ENCODE data around the gene COL1A2. TPM values are rescaled to one million over a fixed set of nuclear protein-coding genes. Genes with fewer than 3 reads are reported as not detected.

COL1A2 gene
- total and polyA plus RNA-seq, 2 of the 4 experiments (the other 2 are of a cell fraction) = 1,211 to 4,454 TPM

DNA sequence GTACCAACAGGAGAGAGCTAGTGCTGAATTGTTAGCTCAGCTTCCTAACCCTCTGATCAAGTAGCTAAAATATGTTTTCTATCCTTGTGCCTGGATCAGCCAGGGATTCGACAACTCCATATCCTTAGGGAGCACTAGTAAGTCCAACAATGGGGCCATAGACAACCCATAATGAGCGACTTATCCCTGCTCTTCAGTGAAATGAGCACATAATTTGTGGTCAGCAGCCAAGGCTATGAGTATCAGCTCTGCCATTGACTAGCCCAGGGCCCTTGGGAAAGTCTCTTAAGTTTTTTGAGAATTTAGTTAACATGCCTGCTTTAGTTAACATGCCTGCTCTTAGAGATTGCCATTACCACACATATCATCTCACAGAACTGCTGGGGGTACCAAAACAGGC lies 39.3 kb downstream of the COL1A2 start:
- no TSS peak for BruUV-seq (replicated peaks)
- Histone ChIP-seq H2BK15ac (ENCODE audit: low read depth, low read length) (0 out of 3 replicates have a peak overlapping the region, but pooled peaks have one; percentile 2), H3K14ac (replicated peaks; ENCODE audit: low read depth, low read length) (no peak overlapping the region), H2AK9ac (replicated peaks; ENCODE audit: low read depth, low read length, poor library complexity) (no peak overlapping the region), H3K9ac (ENCODE audit: low read depth, low read length) (no peak overlapping the region), H2BK5ac (ENCODE audit: low read depth, low read length, poor library complexity, severe bottlenecking) (no peak overlapping the region), H3K23ac (ENCODE audit: low read depth, low read length) (no peak overlapping the region), H3K9me1 (ENCODE audit: insufficient read depth, low read length) (0 out of 2 replicates have a peak, but pooled peaks cover 2% of the 10 kb centered on the region), H2AFZ (replicated peaks; ENCODE audit: low read length, poor library complexity) (no peak overlapping the region), H3K4me3 (ENCODE audit: insufficient read depth, low read depth, low read length) (no peak overlapping the region), H3K27ac (ENCODE audit: insufficient read depth, low read length) (no peak overlapping the region), H3K36me3 (ENCODE audit: control insufficient read depth, insufficient read depth, low read length) (peaks cover 16% of the 10 kb centered on the region), H2AK5ac (ENCODE audit: low read depth, low read length) (no peak overlapping the region; the same call in 1 of the 2 replicates), H3K18ac (ENCODE audit: low read depth, low read length) (no peak overlapping the region), H4K20me1 (ENCODE audit: insufficient read depth, low read length) (peaks cover 36% of the 10 kb centered on the region; the same call in 1 of the 2 replicates), H3K56ac (ENCODE audit: extremely low read depth, insufficient read depth, low read length) (no peak overlapping the region), H3K4me2 (ENCODE audit: low read depth, low read length) (no peak overlapping the region), H4K91ac (ENCODE audit: insufficient read depth, low read depth, low read length) (no peak overlapping the region), H3K27me3 (ENCODE audit: control insufficient read depth, insufficient read depth, low read length) (no peaks in the 10 kb centered on the region), H2BK120ac (ENCODE audit: low read depth, low read length) (no peak overlapping the region), H4K5ac (ENCODE audit: low read depth, low read length) (no peak overlapping the region), H3K4me1 (ENCODE audit: control insufficient read depth, insufficient read depth, low read length) (no peaks in the 10 kb centered on the region), H2BK20ac (ENCODE audit: low read depth, low read length) (no peak overlapping the region; the same call in 1 of the 2 replicates), H3K4ac (ENCODE audit: low read depth, low read length) (peak overlapping the region; percentile 8; the same call in 1 of the 2 replicates), H3K79me1 (ENCODE audit: low read depth in 1 of 2, low read length in 2 of 2) (peaks cover 0 to 3% of the 10 kb centered on the region in 2 experiments; a peak in 1 of 4 replicates), H4K8ac (ENCODE audit: low read depth in 2 of 2, low read length in 2 of 2) (no peak overlapping the region), H3K9me3 (ENCODE audit: control insufficient read depth, insufficient read depth, low read length) (no peaks in the 10 kb centered on the region)
- intact Hi-C loops (cut with micrococcal nuclease) (loop anchor here (10.0 kb wide), 1 partner anchor 529 kb away; the partner anchor contains the start of gene GNGT1), in situ Hi-C loops (cut with MboI; ENCODE audit: low sequenced_read_pairs) (loop anchor here (5.0 to 25.0 kb wide), 2 partner anchors 137 to 522 kb away; partner anchors contain the start of genes GNG11 and GNGT1), dilution Hi-C loops (cut with HindIII; ENCODE audit: low sequenced_read_pairs, unreplicated experiment) (no loop called here)
- peak; percentile 46 for DNase-seq
- ChIA-PET POLR2A (ENCODE audit: unreplicated experiment) (interaction anchor here (1.0 kb wide), 2 partner anchors 36 to 145 kb away, joined by 3 to 4 read pairs; no protein-coding TSS in a partner anchor), CTCF (interaction anchor here (0.8 to 4.2 kb wide), 3 partner anchors 139 to 145 kb away, joined by 3 to 14 read pairs (median 14); no protein-coding TSS in a partner anchor)
- no CpG with 5 or more reads among the region's 2 CpGs for WGBS, 2 experiments (ENCODE audit: extremely low coverage in 2 of 2, insufficient read length in 1 of 2)
- peak; percentile 1 for ATAC-seq (ENCODE audit: low read depth)
- TF ChIP-seq SMC3 (IDR thresholded peaks at IDR 0.05; ENCODE audit: low read depth, low read length) (no peak), MXI1 (IDR thresholded peaks at IDR 0.05; ENCODE audit: borderline replicate concordance, low read depth, low read length) (no peak), CHD1 (IDR thresholded peaks at IDR 0.05; ENCODE audit: low read depth, low read length) (no peak), BHLHE40 (IDR thresholded peaks at IDR 0.05; ENCODE audit: low read depth, low read length) (no peak), FOS (IDR thresholded peaks at IDR 0.05; ENCODE audit: low read depth, low read length) (no peak), POLR2A (IDR thresholded peaks at IDR 0.05; ENCODE audit: low read depth, low read length) (no peak), RAD21 (IDR thresholded peaks at IDR 0.05; ENCODE audit: low read length) (no peak), NFE2L2 (IDR thresholded peaks at IDR 0.05; ENCODE audit: low read depth, low read length) (no peak)
- TF ChIP-seq, protein P1, sequence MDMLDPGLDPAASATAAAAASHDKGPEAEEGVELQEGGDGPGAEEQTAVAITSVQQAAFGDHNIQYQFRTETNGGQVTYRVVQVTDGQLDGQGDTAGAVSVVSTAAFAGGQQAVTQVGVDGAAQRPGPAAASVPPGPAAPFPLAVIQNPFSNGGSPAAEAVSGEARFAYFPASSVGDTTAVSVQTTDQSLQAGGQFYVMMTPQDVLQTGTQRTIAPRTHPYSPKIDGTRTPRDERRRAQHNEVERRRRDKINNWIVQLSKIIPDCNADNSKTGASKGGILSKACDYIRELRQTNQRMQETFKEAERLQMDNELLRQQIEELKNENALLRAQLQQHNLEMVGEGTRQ (IDR thresholded peaks at IDR 0.05; ENCODE audit: low read depth, low read length) = no peak
- TF ChIP-seq, protein P2, sequence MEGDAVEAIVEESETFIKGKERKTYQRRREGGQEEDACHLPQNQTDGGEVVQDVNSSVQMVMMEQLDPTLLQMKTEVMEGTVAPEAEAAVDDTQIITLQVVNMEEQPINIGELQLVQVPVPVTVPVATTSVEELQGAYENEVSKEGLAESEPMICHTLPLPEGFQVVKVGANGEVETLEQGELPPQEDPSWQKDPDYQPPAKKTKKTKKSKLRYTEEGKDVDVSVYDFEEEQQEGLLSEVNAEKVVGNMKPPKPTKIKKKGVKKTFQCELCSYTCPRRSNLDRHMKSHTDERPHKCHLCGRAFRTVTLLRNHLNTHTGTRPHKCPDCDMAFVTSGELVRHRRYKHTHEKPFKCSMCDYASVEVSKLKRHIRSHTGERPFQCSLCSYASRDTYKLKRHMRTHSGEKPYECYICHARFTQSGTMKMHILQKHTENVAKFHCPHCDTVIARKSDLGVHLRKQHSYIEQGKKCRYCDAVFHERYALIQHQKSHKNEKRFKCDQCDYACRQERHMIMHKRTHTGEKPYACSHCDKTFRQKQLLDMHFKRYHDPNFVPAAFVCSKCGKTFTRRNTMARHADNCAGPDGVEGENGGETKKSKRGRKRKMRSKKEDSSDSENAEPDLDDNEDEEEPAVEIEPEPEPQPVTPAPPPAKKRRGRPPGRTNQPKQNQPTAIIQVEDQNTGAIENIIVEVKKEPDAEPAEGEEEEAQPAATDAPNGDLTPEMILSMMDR (conservative IDR thresholded peaks at IDR 0.05; ENCODE audit: low read depth, low read length) = no peak
